WI38 (cell line): ENCODE data around the gene ELAVL2.

Experiments used
- H3K4me3 ChIP-seq: 2 replicates; pipeline ENCODE4 v1.5.1; 2011; ENCODE audit warnings: low read depth, mild to moderate bottlenecking, control low read depth, low read length
- TF ChIP-seq, protein P1 (sequence below): IDR thresholded peaks from 2 replicates; pipeline ENCODE4 v1.5.1; 2012; ENCODE audit warnings: low read depth, mild to moderate bottlenecking, control low read depth, low read length

Gene ELAVL2

DNA sequence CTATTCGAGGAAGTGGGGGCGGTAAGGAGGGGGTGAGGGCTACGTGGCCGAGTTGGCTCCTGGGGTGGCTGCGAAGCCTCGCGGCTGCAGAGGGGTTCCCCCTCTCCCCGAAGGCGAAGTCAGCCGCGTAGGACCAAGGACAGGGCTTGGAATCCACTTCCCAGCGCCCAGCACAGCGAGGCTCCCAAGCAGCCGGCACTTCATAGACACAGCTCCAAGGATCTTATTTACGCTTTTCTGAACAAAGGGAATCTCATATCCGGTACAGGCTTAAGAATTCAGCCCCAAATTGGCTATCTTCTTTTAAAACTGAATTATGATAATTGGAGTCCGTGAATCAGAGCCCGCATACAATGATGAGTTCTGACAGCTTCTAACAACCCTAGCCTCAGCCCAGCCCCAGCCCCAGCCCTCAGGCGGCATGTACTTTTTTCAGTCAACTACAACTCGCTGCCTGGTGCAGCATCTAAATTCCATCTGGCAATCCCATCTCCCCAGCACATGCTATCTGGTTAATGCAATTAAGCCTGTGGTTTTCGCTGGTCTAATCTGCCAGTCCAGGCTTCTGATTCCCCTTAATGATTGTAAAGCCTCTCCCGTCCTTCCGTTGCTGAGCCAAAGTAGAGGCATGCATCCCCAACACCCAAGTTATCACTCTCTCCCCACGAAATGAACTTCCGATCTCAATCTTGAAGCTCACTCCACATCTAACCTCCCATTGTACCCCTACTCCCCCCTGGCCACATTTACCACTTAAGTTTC lies 1.0 kb downstream of the ELAVL2 start:
- TF ChIP-seq, protein P1, sequence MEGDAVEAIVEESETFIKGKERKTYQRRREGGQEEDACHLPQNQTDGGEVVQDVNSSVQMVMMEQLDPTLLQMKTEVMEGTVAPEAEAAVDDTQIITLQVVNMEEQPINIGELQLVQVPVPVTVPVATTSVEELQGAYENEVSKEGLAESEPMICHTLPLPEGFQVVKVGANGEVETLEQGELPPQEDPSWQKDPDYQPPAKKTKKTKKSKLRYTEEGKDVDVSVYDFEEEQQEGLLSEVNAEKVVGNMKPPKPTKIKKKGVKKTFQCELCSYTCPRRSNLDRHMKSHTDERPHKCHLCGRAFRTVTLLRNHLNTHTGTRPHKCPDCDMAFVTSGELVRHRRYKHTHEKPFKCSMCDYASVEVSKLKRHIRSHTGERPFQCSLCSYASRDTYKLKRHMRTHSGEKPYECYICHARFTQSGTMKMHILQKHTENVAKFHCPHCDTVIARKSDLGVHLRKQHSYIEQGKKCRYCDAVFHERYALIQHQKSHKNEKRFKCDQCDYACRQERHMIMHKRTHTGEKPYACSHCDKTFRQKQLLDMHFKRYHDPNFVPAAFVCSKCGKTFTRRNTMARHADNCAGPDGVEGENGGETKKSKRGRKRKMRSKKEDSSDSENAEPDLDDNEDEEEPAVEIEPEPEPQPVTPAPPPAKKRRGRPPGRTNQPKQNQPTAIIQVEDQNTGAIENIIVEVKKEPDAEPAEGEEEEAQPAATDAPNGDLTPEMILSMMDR: no peak
- H3K4me3 ChIP-seq: no peak overlapping the region

DNA sequence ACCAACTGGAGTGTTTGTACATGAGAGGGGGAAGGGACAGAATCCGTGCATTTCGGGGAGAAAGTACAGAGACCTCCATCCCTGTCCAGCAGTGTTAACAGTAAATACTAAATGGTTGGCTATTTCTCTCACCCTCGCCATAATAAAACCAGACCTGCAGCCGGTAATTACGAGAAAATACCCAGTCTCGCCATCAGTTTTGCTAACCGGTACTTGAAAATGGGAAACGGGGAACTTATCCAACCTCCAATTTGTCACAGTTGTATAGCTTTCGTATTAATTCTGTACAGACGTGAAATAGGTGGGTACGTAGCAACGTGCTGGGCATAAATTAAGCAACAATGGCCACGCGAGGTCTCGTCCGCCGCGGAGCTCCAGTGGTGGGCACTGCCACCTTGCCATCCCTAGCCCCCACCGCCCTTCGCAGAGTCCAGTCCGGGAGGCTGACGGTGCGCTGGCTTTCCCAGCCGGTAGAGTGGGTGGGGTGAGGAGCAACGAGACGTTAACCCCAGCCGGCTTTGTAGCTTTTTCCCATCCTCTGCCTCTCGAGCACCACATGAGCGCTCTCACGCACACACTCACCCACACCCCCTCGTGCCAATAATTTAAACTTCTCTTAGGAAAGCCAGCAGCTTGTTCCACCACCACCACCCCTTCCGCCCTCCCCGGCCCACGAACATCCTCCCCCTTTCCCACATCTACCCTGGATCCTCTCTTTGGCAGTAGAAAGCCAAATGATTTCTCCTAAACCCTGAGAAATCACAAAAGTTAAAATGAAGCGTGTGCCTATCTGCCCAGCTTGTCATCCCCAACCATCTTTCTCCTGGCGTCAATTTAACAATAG lies 1.8 kb downstream of the ELAVL2 start:
- H3K4me3 ChIP-seq: no peak overlapping the region
- TF ChIP-seq, protein P1: no peak

DNA sequence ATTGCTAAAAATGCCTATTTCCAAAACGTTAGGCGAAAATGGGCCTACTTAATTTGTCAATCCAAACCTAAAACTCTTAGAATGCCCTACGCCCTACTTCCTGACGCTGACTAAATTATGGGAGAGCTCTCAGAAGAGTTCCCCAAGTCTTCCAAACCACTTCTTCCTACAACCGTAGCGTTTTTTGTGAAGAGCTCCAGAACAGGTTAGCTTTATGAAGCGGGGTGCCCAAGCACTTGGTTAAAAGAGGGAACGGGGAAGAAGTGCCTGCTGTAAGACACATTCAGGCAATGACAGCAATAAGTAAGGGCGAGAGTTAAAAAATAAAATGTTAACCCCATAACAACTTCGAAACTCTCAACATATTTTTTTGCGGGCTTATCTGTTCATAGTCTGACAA lies 2.8 kb downstream of the ELAVL2 start:
- TF ChIP-seq, protein P1: no peak
- no peak overlapping the region for H3K4me3 ChIP-seq

DNA sequence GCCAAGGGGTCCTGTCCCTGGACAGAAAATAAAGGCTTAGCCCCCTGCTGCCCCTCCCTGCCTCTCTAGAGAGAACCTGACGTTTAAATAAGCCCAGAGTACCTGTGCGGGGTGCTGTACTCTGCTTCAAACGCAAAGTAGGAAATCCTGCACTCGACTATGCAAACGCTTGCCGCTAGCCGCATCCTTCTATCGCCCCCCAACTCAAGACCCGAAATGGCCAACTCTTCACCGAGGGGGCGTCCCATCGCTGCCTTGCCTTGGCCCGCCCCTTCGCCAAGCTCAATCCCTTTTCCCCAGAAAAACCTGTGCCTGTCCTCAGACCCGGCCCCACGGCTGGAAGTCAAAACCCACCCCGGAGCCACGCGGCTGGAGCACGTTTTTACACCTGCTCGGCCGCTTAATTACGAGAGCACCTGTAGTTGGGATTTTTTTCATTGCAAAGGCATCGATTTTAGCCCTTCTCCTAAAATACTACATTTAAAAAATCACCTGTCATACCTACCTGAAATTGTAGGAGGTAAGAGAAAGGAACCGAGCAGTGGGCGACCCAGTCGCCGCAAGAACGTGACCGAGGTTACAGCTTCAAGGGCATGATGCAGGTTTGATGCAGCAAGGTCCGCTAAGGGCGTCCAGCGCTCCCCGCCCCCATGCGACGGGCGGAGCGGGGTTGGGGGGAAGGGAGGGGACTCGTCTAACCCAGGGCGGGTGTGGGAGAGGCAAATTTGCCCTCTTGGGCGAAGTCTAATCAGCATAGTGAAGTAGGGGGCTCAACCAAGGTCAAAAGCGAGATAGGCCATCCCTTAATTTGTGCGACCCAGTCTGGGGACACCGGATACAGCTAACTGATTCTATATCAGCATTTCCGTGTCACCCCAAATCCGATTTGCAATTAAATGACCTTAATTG lies 3.5 kb downstream of the ELAVL2 start:
- no peak overlapping the region for H3K4me3 ChIP-seq
- TF ChIP-seq, protein P1: no peak

DNA sequence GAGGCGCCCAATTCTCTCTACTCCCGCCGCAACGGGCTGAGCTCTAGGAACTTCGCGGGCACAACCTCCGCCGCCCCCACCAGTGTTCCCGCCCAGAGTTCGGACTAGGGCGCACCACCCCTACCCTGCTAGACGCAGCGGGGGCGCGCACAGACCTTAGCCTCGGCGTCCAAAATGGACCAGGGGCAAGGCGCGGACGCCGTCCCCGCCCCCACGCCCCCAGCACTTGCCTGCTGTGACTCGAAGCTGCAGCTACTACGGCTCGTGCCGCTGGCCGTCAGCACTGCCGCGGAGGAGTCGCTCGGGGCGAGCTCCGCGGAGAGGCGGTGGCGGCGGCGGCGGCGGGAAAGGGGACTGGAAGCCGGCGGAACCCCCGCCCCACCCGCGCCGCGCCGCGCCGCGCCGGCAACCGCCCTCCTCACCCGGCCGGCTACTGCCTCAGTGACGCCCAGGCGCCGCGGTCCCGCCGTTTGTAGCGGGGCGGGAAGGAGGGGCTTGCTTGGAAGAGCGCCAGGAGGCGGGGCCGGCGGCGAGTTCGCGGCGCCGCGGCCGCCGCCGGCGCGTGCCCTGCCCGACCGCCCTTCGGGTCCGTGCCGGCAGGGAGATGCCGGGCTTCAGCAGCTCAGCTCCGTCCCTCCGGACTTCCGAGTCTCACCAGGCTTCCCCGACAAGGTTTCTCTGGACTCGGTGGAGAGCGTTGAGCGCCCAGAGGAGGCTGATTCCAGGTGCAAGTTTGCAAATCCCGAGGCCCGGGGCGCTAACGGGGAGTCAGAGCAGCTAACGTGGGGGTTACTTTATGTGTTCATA lies 4.5 kb downstream of the ELAVL2 start:
- no peak overlapping the region for H3K4me3 ChIP-seq
- TF ChIP-seq, protein P1: no peak
